Neural progenitor cell (in vitro differentiated cells): ENCODE measurements around the gene ABCB6.

Source experiments
- CTCF ChIP-seq: fragments of 200-600 bp; sonication (generic); IDR thresholded peaks from 2 replicates; pipeline ENCODE4 v1.5.1; 2017; ENCODE audit warnings: antibody characterized with exemption, mild to moderate bottlenecking
- EZH2 ChIP-seq: fragments of 200-600 bp; sonication (generic); IDR thresholded peaks from 2 replicates; pipeline ENCODE4 v1.6.1; 2017; ENCODE audit warnings: antibody characterized with exemption, mild to moderate bottlenecking, moderate library complexity
- EZH2phosphoT487 ChIP-seq: fragments of 200-600 bp; sonication (generic); IDR thresholded peaks from 2 replicates; pipeline ENCODE4 v1.6.1; 2017; ENCODE audit warnings: antibody characterized with exemption

- TF ChIP-seq CTCF (no peak), EZH2 (no peak), EZH2phosphoT487 (no peak)
Measured at GRCh38 chr2:219214141-219214540, 4.6 kb downstream of the ABCB6 start.
